GM12878 (cell line): ENCODE measurements around the gene EFCC1. TPM values are rescaled to one million over a fixed set of nuclear protein-coding genes. Genes with fewer than 3 reads are reported as not detected.
"Not testable (repeated sequence)": the region's sequence is repeated elsewhere in the genome, so short reads cannot be mapped to it uniquely, and the experiment has no call there.

ENCODE experiments used
- ATAC-seq: fragments of 200-7000 bp; cut with Tn5 transposase; 3 replicates; pipeline ENCODE4 v1.9.1; 2020; ENCODE audit warnings: mild to moderate bottlenecking, moderate library complexity
- BruUV-seq: library from RNA; stranded (reverse); fragments of 400-500 nt; replicated peaks from 2 replicates; lab custom pipeline; 2021; lab: Mats Ljungman, UMichigan
- CTCF ChIA-PET: fragments of 300-600 bp; sonication (Branson Sonifier 250); formaldehyde crosslinking; extraction: SDS; loops from one replicate; lab custom pipeline; 2021; ENCODE audit warnings: inconsistent platforms; lab: Yijun Ruan, JAX
- POLR2A ChIA-PET: fragments of 350-600 bp; formaldehyde crosslinking; extraction: SDS; loops from one replicate; lab custom pipeline; 2021; ENCODE audit warnings: inconsistent platforms; lab: Charles Lee
- RAD21 ChIA-PET: fragments of 300-600 bp; sonication (Branson Sonifier 250); formaldehyde crosslinking; loops from one replicate; lab custom pipeline; 2023; ENCODE audit warnings: antibody characterized with exemption; ENCODE audit not compliant: unreplicated experiment; lab: Charles Lee
- SMC1A ChIA-PET: fragments of 300-600 bp; sonication (Branson Sonifier 250); formaldehyde crosslinking; loops from one replicate; lab custom pipeline; 2023; ENCODE audit not compliant: unreplicated experiment, uncharacterized antibody; lab: Charles Lee
- DNase-seq: peaks from one replicate; pipeline ENCODE4 v3.0.0-alpha.2; 2011; ENCODE audit warnings: low read depth, low spot score
- FAIRE-seq: peaks from 3 replicates; lab custom pipeline; 2011; peaks lifted over from hg19 to GRCh38; lab: Jason Lieb, UNC
- H2AFZ ChIP-seq: 2 replicates; pipeline ENCODE4 v1.6.0; 2011; ENCODE audit warnings: low read depth, low read length, control low read depth; ENCODE audit not compliant: control insufficient read depth
- H3K27ac ChIP-seq: 2 replicates; pipeline ENCODE4 v1.5.1; 2011; ENCODE audit warnings: control low read depth; ENCODE audit not compliant: control insufficient read depth, insufficient read depth
- H3K27me3 ChIP-seq, 2 experiments: replicated peaks in 1 of 2; 2 replicates each; pipeline versions ENCODE4 v1.6.0 to v1.6.1; 2011; ENCODE audit warnings: low read length in 1 of 2; ENCODE audit not compliant: control insufficient read depth in 2 of 2, insufficient read depth in 2 of 2
- H3K36me3 ChIP-seq, 2 experiments: 2 replicates each; pipeline ENCODE4 v1.5.1; 2011; ENCODE audit warnings: low read length in 1 of 2; ENCODE audit not compliant: control insufficient read depth in 2 of 2, insufficient read depth in 2 of 2
- H3K4me1 ChIP-seq: 2 replicates; pipeline ENCODE4 v1.6.1; 2011; ENCODE audit warnings: mild to moderate bottlenecking, low read length, moderate library complexity, mixed read lengths; ENCODE audit not compliant: control insufficient read depth, insufficient read depth
- H3K4me2 ChIP-seq: 2 replicates; pipeline ENCODE4 v1.6.0; 2011; ENCODE audit warnings: control low read depth; ENCODE audit not compliant: control insufficient read depth, insufficient read depth
- H3K4me3 ChIP-seq: fragments of 200-600 bp; sonication (generic); 2 replicates; pipeline ENCODE4 v1.5.1; 2016
- H3K79me2 ChIP-seq: 2 replicates; pipeline ENCODE4 v1.6.0; 2011; ENCODE audit warnings: low read length; ENCODE audit not compliant: control insufficient read depth, insufficient read depth
- H3K9ac ChIP-seq: 2 replicates; pipeline ENCODE4 v1.8.0; 2011; ENCODE audit warnings: low read length, control low read depth, mixed read lengths; ENCODE audit not compliant: control insufficient read depth, insufficient read depth
- H3K9me3 ChIP-seq: replicated peaks from 3 replicates; pipeline ENCODE4 v1.5.1; 2011; ENCODE audit warnings: mild to moderate bottlenecking, low read length; ENCODE audit not compliant: control insufficient read depth, insufficient read depth
- H4K20me1 ChIP-seq: 2 replicates; pipeline ENCODE4 v1.6.0; 2011; ENCODE audit not compliant: control insufficient read depth, insufficient read depth
- HDGF ChIP-seq: fragments of 450-650 bp; IDR thresholded peaks from 2 replicates; pipeline ENCODE4 v1.6.1; 2016; ENCODE audit warnings: antibody characterized with exemption
- WGBS: methylation state at CpG from one replicate; pipeline ENCODE4 v1.1.6; 2016; ENCODE audit warnings: low lambda C conversion rate; ENCODE audit not compliant: insufficient replicate concordance, insufficient coverage; ENCODE audit errors: missing lambda C conversion rate; 5-methylcytosine and 5-hydroxymethylcytosine counted together
- in situ Hi-C: fragments of 300-500 bp; cut with MboI; formaldehyde crosslinking; loops from 9 replicates; pipeline ENCODE4 v1.14.3; 2018; ENCODE audit warnings: mixed read lengths
- intact Hi-C: fragments of 100-400 bp; cut with micrococcal nuclease; formaldehyde crosslinking; loops from one replicate; pipeline ENCODE4 v1.14.2; 2022; ENCODE audit not compliant: unreplicated experiment
- polyA plus RNA-seq, 11 experiments: library from polyadenylated mRNA; depleted of rRNA in 4 of 11; unstranded in 6 of 11; stranded (reverse) in 5 of 11; fragments of >200 nt; fragmentation: Nextera tagmentation in 4 of 11; fragmentation: Illumina TruSeq in 1 of 11; extraction: Ambion mirVana in 4 of 11; extraction: Trizol in 1 of 11; gene quantifications; 1 replicate in 1 of 11; 2 replicates in 10 of 11; pipeline versions ENCODE4 v1.2.1 to v1.2.3, GENCODE V29; 2011 to 2016; ENCODE audit warnings: inconsistent platforms in 2 of 11, missing spikeins in 2 of 11, low read depth in 1 of 11
- total RNA-seq, 4 experiments: library from RNA; depleted of rRNA in 3 of 4; stranded (reverse); fragments of >200 nt in 3 of 4; fragmentation: Illumina TruSeq in 1 of 4; extraction: Trizol in 1 of 4; gene quantifications; 2 replicates each; pipeline versions ENCODE4 v1.2.1 to v1.2.3, GENCODE V29; 2013 to 2021

EFCC1 gene
- total and polyA plus RNA-seq, 10 of the 15 experiments (the other 5 are each of a cell fraction or from before 2014, with no cell fraction given), result not detected

DNA sequence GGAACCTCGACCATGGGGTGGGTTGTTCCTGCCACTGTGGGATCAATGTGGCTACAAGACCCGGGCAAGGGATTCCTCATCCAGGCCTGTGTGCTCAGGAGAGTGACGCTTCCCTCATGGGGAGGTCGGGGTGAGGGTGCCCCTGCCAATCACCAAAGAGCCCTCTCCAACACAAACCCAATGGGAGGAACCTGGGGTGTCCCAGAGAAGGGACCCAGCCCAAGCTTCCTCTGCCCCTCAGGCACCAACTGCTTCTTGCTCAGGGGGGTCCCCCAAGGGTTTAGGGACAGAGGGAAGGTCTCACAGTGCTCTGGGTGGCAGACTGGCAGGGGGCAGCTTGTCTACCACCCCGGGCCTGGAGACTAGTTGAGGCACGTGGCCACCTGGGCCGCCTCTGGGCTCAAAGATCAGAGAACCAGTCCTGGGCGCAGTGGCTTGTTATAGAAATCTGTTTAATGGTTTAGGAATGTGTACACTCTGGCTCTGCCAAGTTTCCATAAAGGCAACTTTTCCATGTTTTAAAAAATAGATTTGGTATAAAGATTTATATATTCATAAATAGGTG is 86.1 kb downstream of the EFCC1 start (continued):
- TF ChIP-seq HDGF, result no peak

DNA sequence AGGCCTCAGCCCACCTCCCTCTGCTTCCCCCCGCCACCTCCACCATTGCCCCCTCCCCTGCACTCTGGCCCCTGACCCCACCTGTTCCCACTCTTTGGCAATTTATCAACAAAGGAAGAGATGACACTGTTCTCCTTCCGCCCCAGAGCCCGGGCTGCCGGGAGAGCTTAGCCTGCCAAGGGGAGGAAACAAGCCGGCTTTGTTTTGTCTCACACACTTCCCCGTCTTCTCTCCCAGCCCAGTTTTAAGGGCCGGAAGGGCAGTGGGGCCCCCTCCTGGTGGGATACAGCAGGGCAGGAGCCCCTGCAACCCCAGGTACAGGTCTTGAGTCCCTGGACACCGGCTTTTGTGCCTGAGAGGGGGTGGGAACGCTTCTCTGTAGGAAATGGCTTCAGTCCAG is 86.8 kb downstream of the EFCC1 start:
- H3K4me2 ChIP-seq, BruUV-seq, POLR2A ChIA-PET, SMC1A ChIA-PET, RAD21 ChIA-PET, H3K79me2 ChIP-seq, CTCF ChIA-PET, H3K27me3 ChIP-seq, H4K20me1 ChIP-seq, intact Hi-C loops, in situ Hi-C loops, DNase-seq, H3K36me3 ChIP-seq, H2AFZ ChIP-seq, H3K4me1 ChIP-seq, H3K27ac ChIP-seq, H3K4me3 ChIP-seq, H3K9ac ChIP-seq, H3K9me3 ChIP-seq: not testable (repeated sequence)
- 11% methylated on average over 5 of the region's 9 CpGs for WGBS
- peak; percentile 88 for ATAC-seq
- FAIRE-seq, result peak; percentile 86

DNA sequence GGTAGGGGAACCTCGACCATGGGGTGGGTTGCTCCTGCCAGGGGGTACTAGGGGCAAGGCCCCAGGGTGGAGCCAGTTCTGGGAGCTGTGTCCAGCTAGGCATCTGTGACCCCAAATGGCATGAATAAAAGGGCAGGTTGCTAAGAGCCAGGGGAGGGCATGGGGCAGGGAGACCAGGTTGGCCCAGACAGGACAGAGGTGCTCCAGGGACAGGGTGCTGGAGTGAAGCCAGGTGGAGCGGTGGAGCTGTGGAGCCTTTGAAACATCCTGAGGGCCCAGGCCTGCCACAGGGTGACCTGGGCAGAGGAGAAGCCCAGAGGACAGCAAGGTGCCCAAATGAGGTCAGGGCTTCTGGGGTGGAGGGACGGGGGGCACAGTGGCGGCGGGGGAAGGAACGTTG is 87.2 kb downstream of the EFCC1 start:
- not testable (repeated sequence) for H3K4me3 ChIP-seq

More for the DNA sequence above, 87.2 kb downstream of the EFCC1 start:
- H3K9me3 ChIP-seq, H3K4me2 ChIP-seq, H3K79me2 ChIP-seq, intact Hi-C loops, in situ Hi-C loops, H3K9ac ChIP-seq, H3K27me3 ChIP-seq, H4K20me1 ChIP-seq, CTCF ChIA-PET, DNase-seq, SMC1A ChIA-PET, H3K27ac ChIP-seq, BruUV-seq, FAIRE-seq, RAD21 ChIA-PET, POLR2A ChIA-PET, H2AFZ ChIP-seq, H3K36me3 ChIP-seq, H3K4me1 ChIP-seq: not testable (repeated sequence)
- peak; percentile 11; the same call in 2 of the 3 replicates for ATAC-seq
- no CpG with 5 or more reads among the region's 6 CpGs for WGBS

Other genes with a start within 250 kb of the EFCC1 start
- 43.8 and 47.6 TPM in 2 replicates for gene ACAD9, start 121.7 kb upstream of the EFCC1 start, total RNA-seq (2014; rRNA removed)
- 31.2 and 33.4 TPM in 2 replicates for gene ACAD9, start 121.7 kb upstream of the EFCC1 start, total RNA-seq (2014; rRNA removed; fragmentation: Illumina TruSeq; extraction: Trizol)
- 50.0 and 54.0 TPM in 2 replicates for gene ACAD9, start 121.7 kb upstream of the EFCC1 start, total RNA-seq (2021)
- gene ACAD9, start 121.7 kb upstream of the EFCC1 start, polyA plus RNA-seq (2011; rRNA removed), result 19.9 and 31.7 TPM in 2 replicates
- 35.2 and 39.8 TPM in 2 replicates for gene ACAD9, start 121.7 kb upstream of the EFCC1 start, polyA plus RNA-seq (2014; fragmentation: Illumina TruSeq; extraction: Trizol)
- 10 to 100 TPM; 12.7 to 21.5 TPM for gene ACAD9, start 121.7 kb upstream of the EFCC1 start, polyA plus RNA-seq (2014; fragmentation: Nextera tagmentation; extraction: Ambion mirVana)
- gene ACAD9, start 121.7 kb upstream of the EFCC1 start, polyA plus RNA-seq (2014; rRNA removed), result 53.8 and 54.4 TPM in 2 replicates
- 10 to 100 TPM; 55.9 to 63.1 TPM for gene ACAD9, start 121.7 kb upstream of the EFCC1 start, polyA plus RNA-seq (2016; fragmentation: Nextera tagmentation; extraction: Ambion mirVana)
- gene CFAP92, start 7.2 kb upstream of the EFCC1 start, total RNA-seq (2014; rRNA removed), result not detected in 2 replicates
- not detected in 2 replicates for gene CFAP92, start 7.2 kb upstream of the EFCC1 start, total RNA-seq (2014; rRNA removed; fragmentation: Illumina TruSeq; extraction: Trizol)
- not detected in 2 replicates for gene CFAP92, start 7.2 kb upstream of the EFCC1 start, total RNA-seq (2021)
- 0.22 TPM in 1 of 2 replicates, not detected in the other for gene CFAP92, start 7.2 kb upstream of the EFCC1 start, polyA plus RNA-seq (2011; rRNA removed)
- not detected in 2 replicates for gene CFAP92, start 7.2 kb upstream of the EFCC1 start, polyA plus RNA-seq (2014; fragmentation: Illumina TruSeq; extraction: Trizol)
- under 1 TPM in 1 of 2 experiments, not detected in 1; 0.05 TPM for gene CFAP92, start 7.2 kb upstream of the EFCC1 start, polyA plus RNA-seq (2014; fragmentation: Nextera tagmentation; extraction: Ambion mirVana)
- not detected in 2 replicates for gene CFAP92, start 7.2 kb upstream of the EFCC1 start, polyA plus RNA-seq (2014; rRNA removed)
- under 1 TPM; 0.14 to 0.52 TPM for gene CFAP92, start 7.2 kb upstream of the EFCC1 start, polyA plus RNA-seq (2016; fragmentation: Nextera tagmentation; extraction: Ambion mirVana)
- gene GP9, start 59.5 kb downstream of the EFCC1 start, total RNA-seq (2014; rRNA removed), result not detected in 2 replicates
- not detected in 2 replicates for gene GP9, start 59.5 kb downstream of the EFCC1 start, total RNA-seq (2014; rRNA removed; fragmentation: Illumina TruSeq; extraction: Trizol)
- not detected in 2 replicates for gene GP9, start 59.5 kb downstream of the EFCC1 start, total RNA-seq (2021)
- not detected in 2 replicates for gene GP9, start 59.5 kb downstream of the EFCC1 start, polyA plus RNA-seq (2011; rRNA removed)
- not detected in 2 replicates for gene GP9, start 59.5 kb downstream of the EFCC1 start, polyA plus RNA-seq (2014; fragmentation: Illumina TruSeq; extraction: Trizol)
- gene GP9, start 59.5 kb downstream of the EFCC1 start, polyA plus RNA-seq (2014; fragmentation: Nextera tagmentation; extraction: Ambion mirVana), result not detected
- gene GP9, start 59.5 kb downstream of the EFCC1 start, polyA plus RNA-seq (2014; rRNA removed), result 0.15 TPM in 1 of 2 replicates, not detected in the other
- gene GP9, start 59.5 kb downstream of the EFCC1 start, polyA plus RNA-seq (2016; fragmentation: Nextera tagmentation; extraction: Ambion mirVana), result not detected
- 8.0 and 10.0 TPM in 2 replicates for gene RAB43, start 120.5 kb downstream of the EFCC1 start, total RNA-seq (2014; rRNA removed)
- gene RAB43, start 120.5 kb downstream of the EFCC1 start, total RNA-seq (2014; rRNA removed; fragmentation: Illumina TruSeq; extraction: Trizol), result 0.67 and 0.69 TPM in 2 replicates
- gene RAB43, start 120.5 kb downstream of the EFCC1 start, total RNA-seq (2021), result 11.4 and 14.0 TPM in 2 replicates
- gene RAB43, start 120.5 kb downstream of the EFCC1 start, polyA plus RNA-seq (2011; rRNA removed), result 4.1 and 4.7 TPM in 2 replicates
- gene RAB43, start 120.5 kb downstream of the EFCC1 start, polyA plus RNA-seq (2014; fragmentation: Illumina TruSeq; extraction: Trizol), result 0.10 and 0.26 TPM in 2 replicates
- gene RAB43, start 120.5 kb downstream of the EFCC1 start, polyA plus RNA-seq (2014; fragmentation: Nextera tagmentation; extraction: Ambion mirVana), result under 1 TPM; 0.08 to 0.29 TPM
- gene RAB43, start 120.5 kb downstream of the EFCC1 start, polyA plus RNA-seq (2014; rRNA removed), result 6.8 and 10.0 TPM in 2 replicates
- gene RAB43, start 120.5 kb downstream of the EFCC1 start, polyA plus RNA-seq (2016; fragmentation: Nextera tagmentation; extraction: Ambion mirVana), result 1 to 10 TPM; 4.0 to 4.5 TPM
- gene ISY1, start 159.8 kb downstream of the EFCC1 start, total RNA-seq (2014; rRNA removed), result 28.3 and 39.5 TPM in 2 replicates
- 46.0 and 47.1 TPM in 2 replicates for gene ISY1, start 159.8 kb downstream of the EFCC1 start, total RNA-seq (2014; rRNA removed; fragmentation: Illumina TruSeq; extraction: Trizol)
- 36.8 and 38.6 TPM in 2 replicates for gene ISY1, start 159.8 kb downstream of the EFCC1 start, total RNA-seq (2021)
- gene ISY1, start 159.8 kb downstream of the EFCC1 start, polyA plus RNA-seq (2011; rRNA removed), result 43.3 and 61.7 TPM in 2 replicates
- 42.3 and 45.4 TPM in 2 replicates for gene ISY1, start 159.8 kb downstream of the EFCC1 start, polyA plus RNA-seq (2014; fragmentation: Illumina TruSeq; extraction: Trizol)
- gene ISY1, start 159.8 kb downstream of the EFCC1 start, polyA plus RNA-seq (2014; fragmentation: Nextera tagmentation; extraction: Ambion mirVana), result 10 to 100 TPM; 54.1 to 58.2 TPM
- 28.5 and 32.3 TPM in 2 replicates for gene ISY1, start 159.8 kb downstream of the EFCC1 start, polyA plus RNA-seq (2014; rRNA removed)
- gene ISY1, start 159.8 kb downstream of the EFCC1 start, polyA plus RNA-seq (2016; fragmentation: Nextera tagmentation; extraction: Ambion mirVana), result 10 to 100 TPM; 66.7 to 72.2 TPM
- 300 and 328 TPM in 2 replicates for gene CNBP, start 182.6 kb downstream of the EFCC1 start, total RNA-seq (2014; rRNA removed)
- gene CNBP, start 182.6 kb downstream of the EFCC1 start, total RNA-seq (2014; rRNA removed; fragmentation: Illumina TruSeq; extraction: Trizol), result 341 and 350 TPM in 2 replicates
- 340 and 342 TPM in 2 replicates for gene CNBP, start 182.6 kb downstream of the EFCC1 start, total RNA-seq (2021)
- 468 and 566 TPM in 2 replicates for gene CNBP, start 182.6 kb downstream of the EFCC1 start, polyA plus RNA-seq (2011; rRNA removed)
- gene CNBP, start 182.6 kb downstream of the EFCC1 start, polyA plus RNA-seq (2014; fragmentation: Illumina TruSeq; extraction: Trizol), result 409 and 473 TPM in 2 replicates
- 100 to 1,000 TPM; 618 to 719 TPM for gene CNBP, start 182.6 kb downstream of the EFCC1 start, polyA plus RNA-seq (2014; fragmentation: Nextera tagmentation; extraction: Ambion mirVana)
- gene CNBP, start 182.6 kb downstream of the EFCC1 start, polyA plus RNA-seq (2014; rRNA removed), result 362 and 390 TPM in 2 replicates
- gene CNBP, start 182.6 kb downstream of the EFCC1 start, polyA plus RNA-seq (2016; fragmentation: Nextera tagmentation; extraction: Ambion mirVana), result 100 to 1,000 TPM; 618 to 628 TPM
- gene COPG1, start 248.3 kb downstream of the EFCC1 start, total RNA-seq (2014; rRNA removed), result 106 and 118 TPM in 2 replicates
- 80.5 and 87.2 TPM in 2 replicates for gene COPG1, start 248.3 kb downstream of the EFCC1 start, total RNA-seq (2014; rRNA removed; fragmentation: Illumina TruSeq; extraction: Trizol)
- 128 and 138 TPM in 2 replicates for gene COPG1, start 248.3 kb downstream of the EFCC1 start, total RNA-seq (2021)
- gene COPG1, start 248.3 kb downstream of the EFCC1 start, polyA plus RNA-seq (2011; rRNA removed), result 43.8 and 66.8 TPM in 2 replicates
- gene COPG1, start 248.3 kb downstream of the EFCC1 start, polyA plus RNA-seq (2014; fragmentation: Illumina TruSeq; extraction: Trizol), result 62.0 and 78.1 TPM in 2 replicates
- 100 to 1,000 TPM in 1 of 2 experiments, 10 to 100 TPM in 1; 54.8 to 102 TPM for gene COPG1, start 248.3 kb downstream of the EFCC1 start, polyA plus RNA-seq (2014; fragmentation: Nextera tagmentation; extraction: Ambion mirVana)
- gene COPG1, start 248.3 kb downstream of the EFCC1 start, polyA plus RNA-seq (2014; rRNA removed), result 61.7 and 77.7 TPM in 2 replicates
- gene COPG1, start 248.3 kb downstream of the EFCC1 start, polyA plus RNA-seq (2016; fragmentation: Nextera tagmentation; extraction: Ambion mirVana), result 100 to 1,000 TPM; 131 to 143 TPM